K562 (cell line): ENCODE measurements around the gene HAGHL. TPM values are rescaled to one million over a fixed set of nuclear protein-coding genes. Genes with fewer than 3 reads are reported as not detected.
A peak's percentile ranks its signal among the peaks of the same experiment; 100 is the strongest.

Experiments
- BCOR ChIP-seq: fragments of 450-650 bp; IDR thresholded peaks from 2 replicates; pipeline ENCODE4 v1.6.1; 2016
- CBX1 ChIP-seq: sonication (generic); IDR thresholded peaks from 2 replicates; pipeline ENCODE4 v1.6.1; 2016; ENCODE audit warnings: antibody characterized with exemption, low read depth, mild to moderate bottlenecking
- CBX2 ChIP-seq: fragments of 200-600 bp; sonication (generic); IDR thresholded peaks from one replicate; pipeline ENCODE4 v1.6.1; 2012; ENCODE audit warnings: mild to moderate bottlenecking, low read length, inconsistent platforms; ENCODE audit not compliant: insufficient read depth, poor library complexity, severe bottlenecking
- ELF1 ChIP-seq: fragments of 200-800 bp; sonication (Bioruptor generic); IDR thresholded peaks from 2 replicates; pipeline ENCODE4 v1.6.1; 2016; ENCODE audit warnings: missing genetic modification characterization, missing compliant biosample characterization
- EP400 ChIP-seq: fragments of 450-650 bp; IDR thresholded peaks from 2 replicates; pipeline ENCODE4 v1.6.1; 2017; ENCODE audit warnings: antibody characterized with exemption, mild to moderate bottlenecking, moderate library complexity
- FOXJ2 ChIP-seq: fragments of 200-800 bp; sonication (Bioruptor generic); IDR thresholded peaks from 2 replicates; pipeline ENCODE4 v1.6.1; 2016; ENCODE audit warnings: missing genetic modification characterization, missing compliant biosample characterization
- JUND ChIP-seq, 2 experiments: IDR thresholded peaks; 2 replicates in 1 of 2; 3 replicates in 1 of 2; pipeline ENCODE4 v1.6.1; 2011; ENCODE audit warnings: borderline replicate concordance in 2 of 2, low read depth in 2 of 2, low read length in 2 of 2, improper control_type of control experiment in 1 of 2, missing biosample characterization in 1 of 2, missing genetic modification characterization in 1 of 2, missing genetic modification reagents in 1 of 2
- KDM5B ChIP-seq: fragments of 200-600 bp; sonication (generic); IDR thresholded peaks from 2 replicates; pipeline ENCODE4 v1.6.1; 2012; ENCODE audit warnings: low read depth, mild to moderate bottlenecking, moderate library complexity, low read length, control low read depth, inconsistent platforms; ENCODE audit not compliant: insufficient replicate concordance
- MEIS2 ChIP-seq: fragments of 450-650 bp; IDR thresholded peaks from 2 replicates; pipeline ENCODE4 v1.6.1; 2014; ENCODE audit warnings: mild to moderate bottlenecking; ENCODE audit not compliant: partially characterized antibody
- MTA3 ChIP-seq: fragments of 450-650 bp; formaldehyde crosslinking; IDR thresholded peaks from 2 replicates; pipeline ENCODE4 v1.6.1; 2017; ENCODE audit warnings: mild to moderate bottlenecking, borderline replicate concordance
- MYC ChIP-seq, 2 experiments: fragments of 250-450 bp in 1 of 2; sonication (Bioruptor Pico) in 1 of 2; IDR thresholded peaks; 2 replicates each; pipeline versions ENCODE4 v1.5.1 to v1.6.1; 2012 to 2021; ENCODE audit warnings: low read depth in 2 of 2, borderline replicate concordance in 1 of 2, improper control_type of control experiment in 1 of 2, low read length in 1 of 2, mild to moderate bottlenecking in 1 of 2, moderate library complexity in 1 of 2
- POLR2AphosphoS2 ChIP-seq: IDR thresholded peaks from 2 replicates; pipeline ENCODE4 v1.6.1; 2012; ENCODE audit warnings: low read length, improper control_type of control experiment
- PTBP1 ChIP-seq: fragments of 200-400 bp; formaldehyde crosslinking; IDR thresholded peaks from 2 replicates; pipeline ENCODE4 v1.6.1; 2017; ENCODE audit warnings: low read depth, low read length
- RBFOX2 ChIP-seq: fragments of 200-400 bp; formaldehyde crosslinking; IDR thresholded peaks from 2 replicates; pipeline ENCODE4 v1.6.1; 2017; ENCODE audit warnings: low read depth, mild to moderate bottlenecking, low read length, moderate library complexity
- RCOR1 ChIP-seq, 2 experiments: IDR thresholded peaks; 2 replicates each; pipeline ENCODE4 v1.6.1; 2012; ENCODE audit warnings: low read depth in 2 of 2, low read length in 2 of 2, borderline replicate concordance in 1 of 2, improper control_type of control experiment in 1 of 2
- SIN3A ChIP-seq, 2 experiments: fragments of 150-350 bp in 1 of 2; IDR thresholded peaks; 2 replicates each; pipeline ENCODE4 v1.6.1; 2011 to 2016; ENCODE audit warnings: borderline replicate concordance in 2 of 2, low read depth in 2 of 2, low read length in 2 of 2, mild to moderate bottlenecking in 2 of 2, moderate library complexity in 2 of 2; ENCODE audit not compliant: control insufficient read depth in 1 of 2
- SIRT6 ChIP-seq: IDR thresholded peaks from one replicate; pipeline ENCODE4 v1.6.1; 2012; ENCODE audit warnings: low read depth, mild to moderate bottlenecking, control low read depth, inconsistent platforms, low read length, moderate library complexity
- SRSF9 ChIP-seq: fragments of 200-400 bp; formaldehyde crosslinking; IDR thresholded peaks from 2 replicates; pipeline ENCODE4 v1.6.1; 2017; ENCODE audit warnings: low read depth, low read length, borderline replicate concordance
- TAF1 ChIP-seq: IDR thresholded peaks from 2 replicates; pipeline ENCODE4 v1.6.1; 2011; ENCODE audit warnings: mild to moderate bottlenecking, low read length, moderate library complexity; ENCODE audit not compliant: insufficient read depth, control insufficient read depth, severe bottlenecking; ENCODE audit errors: extremely low read depth
- TARDBP ChIP-seq: fragments of 450-650 bp; IDR thresholded peaks from 2 replicates; pipeline ENCODE4 v1.6.1; 2016
- TBP ChIP-seq: optimal IDR thresholded peaks from 2 replicates; pipeline ENCODE3; 2011; ENCODE audit warnings: low read depth, low read length, improper control_type of control experiment
- ZNF224 ChIP-seq: sonication (generic); formaldehyde crosslinking; IDR thresholded peaks from 2 replicates; pipeline ENCODE4 v1.8.0; 2022; ENCODE audit warnings: mild to moderate bottlenecking, missing genetic modification reagents
- ZNF668 ChIP-seq: fragments of 250-450 bp; sonication (Bioruptor Pico); IDR thresholded peaks from 2 replicates; pipeline ENCODE4 v1.8.0; 2022; ENCODE audit warnings: mild to moderate bottlenecking, inconsistent platforms
- polyA plus RNA-seq, 8 experiments: library from polyadenylated mRNA; depleted of rRNA in 4 of 8; stranded (reverse) in 5 of 8; unstranded in 3 of 8; fragments of >200 nt; fragmentation: Nextera tagmentation in 2 of 8; fragmentation: Illumina TruSeq in 1 of 8; extraction: Ambion mirVana in 2 of 8; extraction: Trizol in 1 of 8; gene quantifications; 2 replicates each; pipeline versions ENCODE4 v1.2.1 to v1.2.3, GENCODE V29; 2011 to 2014; ENCODE audit warnings: inconsistent platforms in 1 of 8, missing spikeins in 1 of 8
- total RNA-seq, 7 experiments: library from RNA; depleted of rRNA in 6 of 7; stranded (reverse); fragments of >200 nt in 6 of 7; fragmentation: Illumina TruSeq in 2 of 7; extraction: Trizol in 2 of 7; gene quantifications; 2 replicates each; pipeline versions ENCODE4 v1.2.1 to v1.2.3, GENCODE V29; 2011 to 2021; ENCODE audit warnings: low replicate concordance in 1 of 7
- TF ChIP-seq, protein P1 (sequence below): fragments of 450-650 bp; IDR thresholded peaks from 2 replicates; pipeline ENCODE4 v1.6.1; 2016; ENCODE audit warnings: antibody characterized with exemption
- TF ChIP-seq, protein P2 (sequence below): sonication (generic); formaldehyde crosslinking; IDR thresholded peaks from 2 replicates; pipeline ENCODE4 v1.8.0; 2022; ENCODE audit warnings: missing genetic modification reagents, mild to moderate bottlenecking, moderate library complexity, borderline replicate concordance

Gene HAGHL
- total and polyA plus RNA-seq, 9 of the 15 experiments (the other 6 are each of a cell fraction or from before 2014, with no cell fraction given): 0.31 to 83.4 (median 20.7) TPM

DNA sequence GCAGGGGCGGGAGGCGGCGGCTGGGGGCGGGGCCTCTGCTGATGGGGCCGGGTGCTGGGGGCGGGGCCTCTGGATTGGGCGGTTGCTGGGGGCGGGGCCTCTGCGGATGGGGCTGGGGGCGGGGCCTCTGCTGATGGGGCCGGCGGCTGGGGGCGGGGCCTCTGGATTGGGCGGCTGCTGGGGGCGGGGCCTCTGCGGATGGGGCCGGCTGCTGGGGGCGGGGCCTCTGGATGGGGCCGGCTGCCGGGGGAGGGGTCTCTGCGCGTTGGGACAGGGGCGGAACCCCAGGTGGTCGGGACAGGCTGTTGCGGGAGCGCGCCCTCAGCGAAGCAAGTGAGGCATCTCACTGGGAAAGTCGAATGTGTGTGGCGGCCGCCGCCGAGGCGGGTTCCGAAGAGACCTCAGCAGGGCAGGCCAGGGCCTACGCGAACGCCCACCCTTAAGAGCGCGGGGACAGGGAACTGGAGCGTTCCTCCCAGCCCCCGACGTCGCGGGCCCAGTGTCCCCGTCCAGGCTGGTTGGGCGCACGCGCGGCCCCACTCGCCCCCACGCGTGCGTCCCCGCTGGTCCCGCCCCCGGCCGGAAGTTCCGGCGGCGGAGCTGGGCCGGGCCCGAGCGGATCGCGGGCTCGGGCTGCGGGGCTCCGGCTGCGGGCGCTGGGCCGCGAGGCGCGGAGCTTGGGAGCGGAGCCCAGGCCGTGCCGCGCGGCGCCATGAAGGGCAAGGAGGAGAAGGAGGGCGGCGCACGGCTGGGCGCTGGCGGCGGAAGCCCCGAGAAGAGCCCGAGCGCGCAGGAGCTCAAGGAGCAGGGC lies 46.9 kb upstream of the HAGHL start, which contains the start of gene STUB1 (continued):
- peak; percentile 47 for TF ChIP-seq TBP
- no peak for TF ChIP-seq ZNF224 (CRISPR knock-in tag)
- TF ChIP-seq CBX1: 0 out of 2 replicates have a peak, but pooled peaks have one; percentile 20
- TF ChIP-seq, protein P1, sequence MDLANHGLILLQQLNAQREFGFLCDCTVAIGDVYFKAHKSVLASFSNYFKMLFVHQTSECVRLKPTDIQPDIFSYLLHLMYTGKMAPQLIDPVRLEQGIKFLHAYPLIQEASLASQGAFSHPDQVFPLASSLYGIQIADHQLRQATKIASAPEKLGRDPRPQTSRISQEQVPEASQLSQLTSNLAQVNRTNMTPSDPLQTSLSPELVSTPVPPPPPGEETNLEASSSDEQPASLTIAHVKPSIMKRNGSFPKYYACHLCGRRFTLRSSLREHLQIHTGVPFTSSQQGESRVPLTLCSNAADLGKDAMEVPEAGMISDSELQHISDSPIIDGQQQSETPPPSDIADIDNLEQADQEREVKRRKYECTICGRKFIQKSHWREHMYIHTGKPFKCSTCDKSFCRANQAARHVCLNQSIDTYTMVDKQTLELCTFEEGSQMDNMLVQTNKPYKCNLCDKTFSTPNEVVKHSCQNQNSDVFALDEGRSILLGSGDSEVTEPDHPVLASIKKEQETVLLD: 0 out of 2 replicates have a peak, but pooled peaks have one; percentile 62
- peak; percentile 76 for TF ChIP-seq RBFOX2
- TF ChIP-seq SRSF9: no peak
- TF ChIP-seq SIN3A (IDR thresholded peaks at IDR 0.05; ENCODE audit: borderline replicate concordance in 2 of 2, control insufficient read depth in 1 of 2, low read depth in 2 of 2, low read length in 2 of 2): peak; percentile 20 to 58; a peak in 2 of 4 replicates
- TF ChIP-seq, protein P2, sequence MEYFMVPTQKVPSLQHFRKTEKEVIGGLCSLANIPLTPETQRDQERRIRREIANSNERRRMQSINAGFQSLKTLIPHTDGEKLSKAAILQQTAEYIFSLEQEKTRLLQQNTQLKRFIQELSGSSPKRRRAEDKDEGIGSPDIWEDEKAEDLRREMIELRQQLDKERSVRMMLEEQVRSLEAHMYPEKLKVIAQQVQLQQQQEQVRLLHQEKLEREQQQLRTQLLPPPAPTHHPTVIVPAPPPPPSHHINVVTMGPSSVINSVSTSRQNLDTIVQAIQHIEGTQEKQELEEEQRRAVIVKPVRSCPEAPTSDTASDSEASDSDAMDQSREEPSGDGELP: peak; percentile 66; the same call in 1 of the 2 replicates
- TF ChIP-seq MTA3: peak; percentile 65
- TF ChIP-seq EP400: peak; percentile 42; the same call in 1 of the 2 replicates
- 0 out of 4 replicates have a peak, but pooled peaks of 1 of the 2 experiments have one; percentile 19 for TF ChIP-seq RCOR1 (IDR thresholded peaks at IDR 0.05; ENCODE audit: borderline replicate concordance in 1 of 2, low read depth in 2 of 2, low read length in 2 of 2)
- peak; percentile 39 for TF ChIP-seq TAF1
- TF ChIP-seq PTBP1: no peak
- no peak for TF ChIP-seq SIRT6
- no peak for TF ChIP-seq ZNF668 (CRISPR knock-in tag)
- TF ChIP-seq CBX2: no peak
- peak; percentile 47; the same call in 1 of the 2 replicates for TF ChIP-seq ELF1 (tag)
- no peak for TF ChIP-seq BCOR
- peak; percentile 49 for TF ChIP-seq MEIS2
- TF ChIP-seq MYC (IDR thresholded peaks at IDR 0.05; ENCODE audit: low read depth, low read length): peak; percentile 64; the same call in 1 of the 2 replicates
- TF ChIP-seq MYC (CRISPR knock-in tag; IDR thresholded peaks at IDR 0.05; ENCODE audit: borderline replicate concordance, low read depth): no peak
- TF ChIP-seq FOXJ2 (tag): no peak
- 0 out of 2 replicates have a peak, but pooled peaks have one; percentile 3 for TF ChIP-seq JUND (IDR thresholded peaks at IDR 0.05; ENCODE audit: borderline replicate concordance, low read depth, low read length)
- TF ChIP-seq JUND (tag; IDR thresholded peaks at IDR 0.05; ENCODE audit: borderline replicate concordance, low read depth, low read length): no peak
- TF ChIP-seq TARDBP: peak; percentile 85
- TF ChIP-seq KDM5B: peak; percentile 53
- no peak for TF ChIP-seq POLR2AphosphoS2
